Activated B cell treated with CpG ODN at 0.5 μM for 24 hours (primary cell): ENCODE data around the gene YBX3. TPM values are rescaled to one million over a fixed set of nuclear protein-coding genes. Genes with fewer than 3 reads are reported as not detected.

Experiments used
- ATAC-seq: fragments of 200-7000 bp; cut with Tn5 transposase; one replicate; pipeline ENCODE4 v1.10.0; 2021; ENCODE audit warnings: low read depth, mild to moderate bottlenecking, moderate library complexity
- CTCF ChIA-PET: fragments of 350-600 bp; sonication (Branson Sonifier 250); formaldehyde crosslinking; loops from one replicate; lab custom pipeline; 2021; ENCODE audit warnings: antibody characterized with exemption; lab: Charles Lee
- POLR2A ChIA-PET: fragments of 350-600 bp; sonication (Branson Sonifier 250); formaldehyde crosslinking; loops from one replicate; lab custom pipeline; 2021; ENCODE audit warnings: antibody characterized with exemption; lab: Charles Lee
- DNase-seq: peaks from one replicate; pipeline ENCODE4 v3.0.0; 2022
- H3K27ac Mint-ChIP-seq: one replicate; pipeline ENCODE4 v1.8.0; 2020; ENCODE audit warnings: mixed read lengths
- H3K27me3 Mint-ChIP-seq: one replicate; pipeline ENCODE4 v1.8.0; 2021; ENCODE audit warnings: mixed read lengths
- H3K36me3 Mint-ChIP-seq: one replicate; pipeline ENCODE4 v1.8.0; 2021; ENCODE audit warnings: low read depth, mixed read lengths
- H3K4me1 Mint-ChIP-seq: one replicate; pipeline ENCODE4 v1.8.0; 2021; ENCODE audit warnings: mixed read lengths
- H3K4me3 Mint-ChIP-seq: one replicate; pipeline ENCODE4 v1.8.0; 2020; ENCODE audit warnings: mild to moderate bottlenecking, mixed read lengths
- H3K9me3 Mint-ChIP-seq: one replicate; pipeline ENCODE4 v1.8.0; 2020; ENCODE audit warnings: mixed read lengths
- CTCF ChIP-seq: fragments of 200-600 bp; IDR thresholded peaks from one replicate; pipeline ENCODE4 v1.8.0; 2022; ENCODE audit warnings: antibody characterized with exemption, mild to moderate bottlenecking
- intact Hi-C: fragments of 100-400 bp; cut with micrococcal nuclease; formaldehyde crosslinking; loops from one replicate; pipeline ENCODE4 v1.15.1; 2024
- total RNA-seq: library from RNA; stranded (reverse); gene quantifications from 2 replicates; pipeline ENCODE4 v1.2.3, GENCODE V29; 2022

YBX3 gene
- total RNA-seq, 1 donor from 2014 or later: 50.3 TPM

- Mint-ChIP-seq H3K4me3 (no peak overlapping the region), H3K9me3 (no peaks in the 10 kb centered on the region), H3K27me3 (no peaks in the 10 kb centered on the region), H3K4me1 (peaks cover 6% of the 10 kb centered on the region), H3K27ac (no peak overlapping the region), H3K36me3 (peaks cover 50% of the 10 kb centered on the region)
- DNase-seq: no peak
- no peak for ATAC-seq
- intact Hi-C loops: no loop called here
- CTCF ChIA-PET: no interaction called here
- POLR2A ChIA-PET: interaction anchor here (0.6 kb wide), 1 partner anchor 52 kb away, joined by 3 read pairs; no protein-coding TSS in a partner anchor
- TF ChIP-seq CTCF: no peak
These were observed 22.5 kb downstream of the YBX3 start for GRCh38 chr12:10700581-10700980.

DNA sequence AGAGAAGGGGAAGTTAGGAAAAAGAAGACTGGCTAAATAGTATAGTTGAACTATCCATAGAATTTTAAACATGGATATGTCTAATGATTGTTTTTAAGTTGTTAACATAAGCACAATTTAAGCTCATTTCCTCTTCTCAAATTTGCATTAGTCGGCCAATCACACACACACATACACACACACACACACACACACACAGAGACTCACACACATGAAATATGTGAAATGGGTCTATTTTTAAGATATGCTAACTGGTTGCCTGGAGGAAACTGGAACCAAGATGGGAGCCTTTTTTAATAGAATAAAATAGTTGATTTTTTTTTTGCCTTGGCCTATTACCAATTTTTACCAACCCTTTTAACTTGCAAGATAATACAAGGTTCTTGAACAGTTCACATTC is 25.3 kb downstream of the YBX3 start:
- H3K27me3 Mint-ChIP-seq: no peaks in the 10 kb centered on the region
- peaks cover 39% of the 10 kb centered on the region for H3K36me3 Mint-ChIP-seq
- no peak for TF ChIP-seq CTCF
- peaks cover 6% of the 10 kb centered on the region for H3K4me1 Mint-ChIP-seq
- CTCF ChIA-PET: no interaction called here
- no peak for ATAC-seq
- intact Hi-C loops: no loop called here
- POLR2A ChIA-PET: no interaction called here
- H3K9me3 Mint-ChIP-seq: no peaks in the 10 kb centered on the region
- DNase-seq: no peak
- H3K4me3 Mint-ChIP-seq: no peak overlapping the region
- H3K27ac Mint-ChIP-seq: no peak overlapping the region

DNA sequence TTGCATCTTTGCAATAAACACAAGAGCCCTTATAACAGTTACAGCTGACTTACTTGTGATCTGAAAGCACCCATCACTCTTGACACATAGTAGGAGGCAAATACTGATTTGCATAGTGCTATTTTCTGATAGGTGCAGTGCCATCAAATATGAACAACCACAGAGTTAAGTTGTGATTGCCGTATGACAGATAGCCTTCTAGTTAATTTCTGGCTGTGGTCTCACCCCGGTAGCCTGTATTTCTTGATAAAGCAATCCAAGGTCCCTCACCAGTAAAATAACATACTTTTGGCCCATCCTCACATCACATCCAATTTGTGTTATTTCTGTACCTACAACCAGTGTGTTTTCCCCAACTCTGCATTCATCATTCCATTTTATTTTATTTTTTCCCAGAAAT is 26.0 kb downstream of the YBX3 start:
- CTCF ChIA-PET: no interaction called here
- POLR2A ChIA-PET: no interaction called here
- no peaks in the 10 kb centered on the region for H3K27me3 Mint-ChIP-seq

GRCh38 chr12:10690906-10691305 is 32.2 kb downstream of the YBX3 start:
- ChIA-PET POLR2A (no interaction called here), CTCF (no interaction called here)
- H3K27ac Mint-ChIP-seq: no peak overlapping the region
- DNase-seq (no peak), ATAC-seq (no peak)
- no peaks in the 10 kb centered on the region for H3K4me1 Mint-ChIP-seq
- H3K36me3 Mint-ChIP-seq: no peaks in the 10 kb centered on the region
- H3K4me3 Mint-ChIP-seq: no peak overlapping the region
- no peak for TF ChIP-seq CTCF
- H3K9me3 Mint-ChIP-seq: peaks cover 8% of the 10 kb centered on the region
- intact Hi-C loops: no loop called here
- peaks cover under 1% of the 10 kb centered on the region for H3K27me3 Mint-ChIP-seq

More for the DNA sequence above, 26.0 kb downstream of the YBX3 start:
- TF ChIP-seq CTCF: no peak
- no peak overlapping the region for H3K27ac Mint-ChIP-seq
- DNase-seq: no peak
- no peak overlapping the region for H3K4me3 Mint-ChIP-seq
- no peaks in the 10 kb centered on the region for H3K9me3 Mint-ChIP-seq
- no peak for ATAC-seq
- H3K4me1 Mint-ChIP-seq: peaks cover 6% of the 10 kb centered on the region
- H3K36me3 Mint-ChIP-seq: peaks cover 35% of the 10 kb centered on the region
- intact Hi-C loops: no loop called here

- intact Hi-C loops: no loop called here
- POLR2A ChIA-PET: no interaction called here
These were observed 34.0 kb downstream of the YBX3 start for GRCh38 chr12:10689146-10689545.

More at GRCh38 chr12:10689146-10689545, 34.0 kb downstream of the YBX3 start:
- H3K4me3 Mint-ChIP-seq: no peak overlapping the region
- H3K9me3 Mint-ChIP-seq: peaks cover 8% of the 10 kb centered on the region
- no peaks in the 10 kb centered on the region for H3K36me3 Mint-ChIP-seq
- ATAC-seq (no peak), DNase-seq (no peak)
- H3K4me1 Mint-ChIP-seq: no peaks in the 10 kb centered on the region
- CTCF ChIA-PET: no interaction called here
- H3K27ac Mint-ChIP-seq: no peak overlapping the region
- TF ChIP-seq CTCF: no peak
- peaks cover 5% of the 10 kb centered on the region for H3K27me3 Mint-ChIP-seq
